ENCODE data around the gene THSD7B.

GRCh38 chr2:137675584-137676327, 910.4 kb downstream of the THSD7B start:
- TF ChIP-seq CTCF (IDR thresholded peaks at IDR 0.05) (no peak), EP300 (IDR thresholded peaks at IDR 0.05) (no peak)
